AG09309 (cell line): ENCODE measurements around the gene PTPN7.
"Not testable (repeated sequence)": the region's sequence is repeated elsewhere in the genome, so short reads cannot be mapped to it uniquely, and the experiment has no call there.

Experiments used
- DNase-seq: peaks from one replicate; pipeline ENCODE4 v3.0.0-alpha.2; 2010; ENCODE audit warnings: low read depth
- H3K4me3 ChIP-seq: 2 replicates; pipeline ENCODE4 v1.5.1; 2011; ENCODE audit warnings: mild to moderate bottlenecking, low read depth, low read length, moderate library complexity; ENCODE audit not compliant: control insufficient read depth
- CTCF ChIP-seq: IDR thresholded peaks from 2 replicates; pipeline ENCODE4 v1.5.1; 2011; ENCODE audit warnings: mild to moderate bottlenecking, low read depth, low read length, inconsistent platforms; ENCODE audit not compliant: insufficient read depth, control insufficient read depth; ENCODE audit errors: missing control alignments

Gene PTPN7

DNA sequence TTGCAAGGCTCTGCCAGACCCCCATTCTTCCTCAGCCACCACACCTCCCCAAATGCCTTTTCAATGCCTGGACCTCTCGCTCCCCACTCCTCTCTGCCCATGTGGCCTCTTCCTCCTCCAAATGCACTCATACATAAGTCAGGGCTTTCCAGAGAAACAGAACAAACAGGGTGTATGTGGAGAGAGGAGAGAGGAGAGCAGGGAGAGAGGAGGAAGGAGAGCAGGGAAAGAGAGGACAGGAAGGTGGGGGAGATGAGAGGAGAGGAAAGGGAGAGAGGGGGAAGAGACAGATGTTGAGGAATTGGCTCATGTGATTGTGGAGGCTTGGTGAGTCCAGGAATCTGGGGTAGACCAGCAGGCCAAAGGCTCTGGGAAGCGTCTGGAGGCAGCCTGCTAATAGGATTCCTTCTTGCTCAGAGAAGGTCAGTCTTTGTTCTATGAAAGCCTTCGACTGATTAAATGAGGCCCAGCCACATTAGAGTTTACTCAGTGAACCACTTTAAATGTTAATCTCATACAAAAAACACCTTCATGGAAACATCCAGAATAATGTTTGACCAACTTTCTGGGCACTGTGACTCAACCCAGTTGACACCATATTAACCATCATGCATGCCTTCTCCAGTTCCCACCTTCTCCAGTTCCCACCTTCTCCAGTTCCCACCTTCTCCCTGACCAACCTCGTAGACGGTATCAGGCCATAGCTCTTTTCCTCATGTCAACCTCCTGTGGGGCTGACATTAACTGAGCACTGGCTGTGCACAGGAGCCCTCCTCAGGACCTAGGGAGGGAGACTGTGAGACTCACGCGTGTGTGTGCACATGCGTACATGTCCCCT is 21.9 kb upstream of the PTPN7 start:
- TF ChIP-seq CTCF, result no peak
- no peak for DNase-seq
- H3K4me3 ChIP-seq, result no peak overlapping the region

DNA sequence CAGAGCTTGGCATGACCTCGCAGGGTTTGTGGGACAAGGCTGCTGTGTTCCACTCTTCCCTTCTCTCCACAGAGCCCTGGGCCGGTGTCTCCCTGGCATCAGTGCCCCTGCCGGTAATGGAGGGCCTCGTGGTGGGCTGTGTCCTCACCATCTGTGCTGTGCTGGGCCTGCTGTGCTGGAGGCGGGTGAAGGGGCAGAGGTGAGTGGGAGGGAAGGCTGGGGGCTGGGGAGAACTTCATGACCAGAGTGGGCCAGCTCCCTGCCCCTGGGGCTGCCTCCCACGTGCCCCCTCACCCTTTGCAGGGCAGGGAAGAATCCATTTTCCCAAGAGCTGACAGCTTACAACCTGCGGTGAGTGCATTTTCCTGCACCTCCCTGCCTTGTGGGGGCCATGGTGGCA is 21.2 kb upstream of the PTPN7 start:
- H3K4me3 ChIP-seq, result no peak overlapping the region
- no peak for TF ChIP-seq CTCF
- no peak for DNase-seq

DNA sequence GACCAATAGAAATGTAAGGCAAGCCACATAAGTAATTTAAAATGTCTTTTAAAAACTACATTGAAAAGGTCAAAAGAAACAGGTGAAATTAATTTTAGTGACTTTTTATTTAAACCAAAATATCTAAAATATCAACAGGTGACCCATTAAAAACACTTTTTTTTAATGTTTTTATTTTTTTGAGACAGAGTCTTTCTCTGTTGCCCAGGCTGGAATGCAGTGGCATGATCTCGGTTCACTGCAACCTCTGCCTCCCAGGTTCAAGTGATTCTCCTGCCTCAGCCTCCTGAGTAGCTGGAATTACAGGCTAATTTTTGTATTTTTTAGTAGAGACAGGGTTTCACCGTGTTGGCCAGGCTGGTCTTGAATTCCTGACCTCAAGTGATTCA is 20.3 kb upstream of the PTPN7 start:
- not testable (repeated sequence) for H3K4me3 ChIP-seq, DNase-seq

- TF ChIP-seq CTCF, result no peak
- H3K4me3 ChIP-seq, result no peak overlapping the region
Measured at GRCh38 chr1:202179828-202180750, 19.7 kb upstream of the PTPN7 start.

GRCh38 chr1:202176949-202177927 is 16.8 kb upstream of the PTPN7 start:
- no peak for DNase-seq
- no peak for TF ChIP-seq CTCF
- no peak overlapping the region for H3K4me3 ChIP-seq

More at GRCh38 chr1:202179828-202180750, 19.7 kb upstream of the PTPN7 start:
- no peak for DNase-seq

GRCh38 chr1:202173993-202174392 is 13.6 kb upstream of the PTPN7 start:
- H3K4me3 ChIP-seq, result no peak overlapping the region
- no peak for DNase-seq
- TF ChIP-seq CTCF, result no peak
